T-helper 17 cell (primary cell): ENCODE results near the gene CD14. TPM values are rescaled to one million over a fixed set of nuclear protein-coding genes. Genes with fewer than 3 reads are reported as not detected.
"Not testable (repeated sequence)": the region's sequence is repeated elsewhere in the genome, so short reads cannot be mapped to it uniquely, and the experiment has no call there.

Experiments used
- ATAC-seq: fragments of 150-1000 bp; cut with Tn5 transposase; 2 replicates; pipeline ENCODE4 v1.10.0; 2021; ENCODE audit warnings: mild to moderate bottlenecking, moderate library complexity
- DNase-seq, 3 donors: peaks; one replicate each; pipeline versions ENCODE4 v3.0.0 to v3.0.0-alpha.2; 2020 to 2021
- H3K9me3 ChIP-seq: one replicate; pipeline ENCODE4 v1.7.0; 2013; ENCODE audit warnings: low read length, mild to moderate bottlenecking; ENCODE audit not compliant: control insufficient read depth, poor library complexity, severe bottlenecking
- H3K27ac Mint-ChIP-seq: one replicate; pipeline ENCODE4 v1.8.0; 2022; ENCODE audit warnings: mild to moderate bottlenecking, moderate library complexity, mixed read lengths
- H3K27me3 Mint-ChIP-seq: one replicate; pipeline ENCODE4 v1.8.0; 2022; ENCODE audit warnings: mixed read lengths
- H3K36me3 Mint-ChIP-seq: one replicate; pipeline ENCODE4 v1.8.0; 2022; ENCODE audit warnings: low read depth, mixed read lengths
- H3K4me1 Mint-ChIP-seq: one replicate; pipeline ENCODE4 v1.8.0; 2022; ENCODE audit warnings: mild to moderate bottlenecking, mixed read lengths
- H3K4me3 Mint-ChIP-seq: one replicate; pipeline ENCODE4 v1.8.0; 2022; ENCODE audit warnings: mild to moderate bottlenecking, moderate library complexity, mixed read lengths
- total RNA-seq, 4 donors: library from RNA in 2 of 4; stranded (reverse) in 2 of 4; gene quantifications; one replicate each; pipeline ENCODE4 v1.2.3 and lab custom pipeline; 2022 to 2026

The CD14 gene
- 1 to 10 TPM; 1.4 to 9.2 TPM for total RNA-seq
- 0.38 to 0.58 reads per million in 2 donors for total RNA-seq (lab: John Stamatoyannopoulos, UW)

GRCh38 chr5:140633021-140633471 is at the start of gene CD14:
Gene CD14 (minus strand): TSS chr5:140633175. CDS start chr5:140633071, 104 bp downstream.
- no peaks in the 10 kb centered on the region for H3K9me3 ChIP-seq
- Mint-ChIP-seq H3K4me3 (peak within 1 kb of the TSS; percentile 92), H3K36me3 (peaks cover 3% of the 10 kb centered on the region), H3K27me3 (peaks cover 10% of the 10 kb centered on the region), H3K27ac (peak within 1 kb of the TSS; percentile 86), H3K4me1 (peaks cover 28% of the 10 kb centered on the region)
- ATAC-seq: peak; percentile 15
- DNase-seq: no peak

- ATAC-seq (no peak), DNase-seq (no peak)
- H3K9me3 ChIP-seq: no peaks in the 10 kb centered on the region
- Mint-ChIP-seq H3K27me3 (no peaks in the 10 kb centered on the region), H3K27ac (no peak overlapping the region), H3K36me3 (peaks cover 7% of the 10 kb centered on the region), H3K4me3 (no peak overlapping the region), H3K4me1 (no peaks in the 10 kb centered on the region)
Measured at GRCh38 chr5:140678993-140679392, 46.0 kb upstream of the CD14 start.

GRCh38 chr5:140677947-140678346 is 45.0 kb upstream of the CD14 start:
- ATAC-seq (no peak), DNase-seq (no peak)
- Mint-ChIP-seq H3K4me1 (no peaks in the 10 kb centered on the region), H3K27ac (peak overlapping the region; percentile 37), H3K36me3 (peaks cover 7% of the 10 kb centered on the region), H3K4me3 (no peak overlapping the region), H3K27me3 (no peaks in the 10 kb centered on the region)
- no peaks in the 10 kb centered on the region for H3K9me3 ChIP-seq

DNA sequence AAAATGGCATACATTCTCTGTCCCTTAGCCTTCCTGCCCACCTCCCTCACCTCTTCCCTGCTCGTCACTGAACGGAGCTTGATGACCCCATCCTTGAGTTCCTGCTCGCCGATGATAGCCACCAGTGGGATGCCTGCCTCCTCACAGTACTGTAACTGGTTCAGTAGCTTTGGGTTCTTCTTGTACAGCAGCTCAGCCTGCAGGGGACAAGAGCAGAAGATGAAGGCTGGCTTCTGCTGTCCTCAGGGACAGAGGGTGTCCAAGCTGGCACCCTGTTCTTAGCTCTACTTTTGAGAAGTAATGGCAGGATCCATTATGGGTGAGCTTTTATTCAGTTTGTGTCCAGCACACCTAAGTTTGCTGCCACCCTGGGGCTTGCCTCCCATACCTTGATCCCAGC is 41.7 kb upstream of the CD14 start:
- Mint-ChIP-seq H3K36me3 (peaks cover 2% of the 10 kb centered on the region), H3K4me1 (no peaks in the 10 kb centered on the region), H3K27ac (peak overlapping the region; percentile 3), H3K4me3 (no peak overlapping the region), H3K27me3 (no peaks in the 10 kb centered on the region)
- ATAC-seq: no peak
- no peak for DNase-seq
- no peaks in the 10 kb centered on the region for H3K9me3 ChIP-seq

- H3K27me3 Mint-ChIP-seq: no peaks in the 10 kb centered on the region
- ATAC-seq (no peak), DNase-seq (no peak)
- H3K4me1 Mint-ChIP-seq: no peaks in the 10 kb centered on the region
- H3K4me3 Mint-ChIP-seq: no peak overlapping the region
- no peaks in the 10 kb centered on the region for H3K9me3 ChIP-seq
- peaks cover 2% of the 10 kb centered on the region for H3K36me3 Mint-ChIP-seq
- peak overlapping the region; percentile 3 for H3K27ac Mint-ChIP-seq
Measured at GRCh38 chr5:140674211-140674610, 41.2 kb upstream of the CD14 start.

DNA sequence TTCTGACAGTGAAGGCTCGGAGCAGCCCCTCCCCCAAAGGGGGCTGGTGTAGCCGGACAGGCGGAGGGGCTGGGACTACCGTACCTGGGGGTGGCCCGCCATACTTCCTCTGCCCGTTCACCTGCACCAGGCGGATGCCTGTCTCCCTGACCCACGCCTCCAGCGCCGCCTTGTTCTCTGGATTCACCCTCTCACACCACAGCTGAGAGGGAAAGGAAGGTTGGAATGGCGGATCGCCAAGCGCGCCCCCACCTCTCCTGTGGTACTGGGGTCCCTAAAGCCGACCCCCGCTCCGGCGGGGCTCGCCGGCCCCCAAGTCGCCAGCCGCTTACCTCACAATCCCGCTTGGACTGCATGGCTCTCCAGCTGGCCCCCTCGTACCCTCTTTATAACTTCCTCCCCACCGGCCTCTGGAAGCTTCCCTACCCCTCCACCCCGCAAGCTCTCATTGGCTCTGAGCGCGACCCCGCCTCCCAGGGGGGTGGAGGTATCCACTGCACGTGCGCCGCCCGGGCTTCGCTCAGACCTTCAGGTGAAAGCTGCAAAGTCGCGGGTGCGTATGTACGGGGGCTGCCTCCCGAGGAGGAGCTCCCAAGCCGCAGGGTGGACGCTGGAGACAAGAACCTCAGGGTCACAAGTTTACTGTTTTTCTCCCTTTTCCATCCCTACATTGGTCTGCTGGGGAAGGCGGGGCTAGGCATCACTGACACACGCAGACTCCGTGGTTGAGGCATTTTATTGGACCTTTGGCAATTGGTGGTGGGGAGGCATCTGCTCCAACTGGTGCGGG is 40.4 kb upstream of the CD14 start, which contains the start of gene DND1:
Gene DND1, minus strand, starts transcription at position 390 of the 790 bp plus-strand sequence. Its CDS starts 34 bp downstream, at position 356.
- H3K27me3 Mint-ChIP-seq: no peaks in the 10 kb centered on the region
- no peak within 1 kb of the TSS for H3K4me3 Mint-ChIP-seq
- H3K4me1 Mint-ChIP-seq: no peaks in the 10 kb centered on the region
- no peaks in the 10 kb centered on the region for H3K9me3 ChIP-seq
- ATAC-seq (no peak), DNase-seq (no peak)
- H3K27ac Mint-ChIP-seq: peak within 1 kb of the TSS; percentile 3
- H3K36me3 Mint-ChIP-seq: peaks cover 2% of the 10 kb centered on the region

DNA sequence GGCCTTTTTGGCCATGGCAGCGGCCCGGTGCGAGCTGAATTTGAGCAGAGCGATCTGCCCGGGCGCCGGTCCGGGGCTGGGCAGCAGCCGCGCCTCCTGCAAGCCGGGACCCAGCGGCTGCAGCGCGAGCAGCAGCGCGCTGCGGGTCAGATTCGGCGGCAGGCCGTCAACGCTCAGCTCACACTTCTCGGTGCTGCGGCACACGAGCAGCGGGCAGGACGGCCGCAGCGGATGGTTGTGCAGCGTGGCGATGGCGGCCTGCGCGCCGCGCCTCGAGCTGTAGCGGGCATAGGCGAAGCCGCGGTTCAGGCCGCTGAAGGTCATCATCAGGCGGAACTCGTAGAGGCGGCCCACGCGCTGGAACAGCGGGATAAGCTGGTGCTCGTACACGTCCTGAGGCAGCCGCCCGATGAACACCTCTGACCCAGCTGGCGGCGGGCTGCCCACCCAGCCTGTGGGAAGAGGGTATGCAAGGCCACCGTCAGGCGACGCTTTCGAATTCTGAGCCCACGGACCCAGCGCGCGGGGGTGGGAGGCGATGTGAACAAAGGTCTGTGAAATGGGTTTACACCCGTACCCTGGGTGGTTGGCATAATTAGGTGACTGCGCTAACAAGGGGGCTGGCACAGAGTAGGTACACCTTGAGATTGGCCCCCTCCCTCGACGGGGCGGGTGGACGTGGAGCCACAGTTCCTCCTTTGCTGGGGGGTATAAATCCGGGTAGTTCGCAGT is 39.6 kb upstream of the CD14 start:
- ATAC-seq (no peak), DNase-seq (no peak)
- Mint-ChIP-seq H3K4me1 (peaks cover 6% of the 10 kb centered on the region), H3K27ac (no peak overlapping the region), H3K4me3 (no peak overlapping the region), H3K27me3 (no peaks in the 10 kb centered on the region), H3K36me3 (peaks cover 2% of the 10 kb centered on the region)
- H3K9me3 ChIP-seq: no peaks in the 10 kb centered on the region

DNA sequence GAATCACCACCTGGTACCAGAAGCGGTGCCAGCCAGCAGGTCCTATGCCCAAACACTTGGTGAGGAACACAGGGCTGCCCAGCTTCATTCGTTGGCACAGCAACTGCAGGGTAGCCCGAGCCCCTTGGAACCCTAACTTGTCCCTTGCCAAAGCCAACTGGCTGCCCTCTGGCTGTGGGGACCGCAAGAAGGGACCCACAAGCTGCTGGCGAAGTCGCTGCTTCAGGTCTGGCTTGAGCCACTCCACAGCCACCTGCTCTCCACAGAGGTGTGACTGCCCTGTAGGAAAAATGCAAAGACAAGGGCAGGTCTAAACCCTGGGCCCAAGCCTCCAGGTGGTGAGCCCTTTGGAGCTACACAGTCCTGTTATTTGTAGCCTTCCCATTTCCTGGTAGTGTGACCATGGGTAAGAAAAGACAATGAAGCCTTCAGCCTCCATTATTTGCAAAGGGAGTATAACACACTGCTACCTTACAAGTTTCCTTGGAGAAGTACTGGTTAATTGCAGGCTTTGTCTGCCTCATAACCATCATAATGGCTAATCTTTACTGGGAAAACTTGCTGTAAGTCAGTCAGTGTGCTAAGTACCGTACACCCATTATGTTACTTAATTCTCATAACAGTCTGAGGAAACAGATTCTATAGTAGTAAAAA is 38.6 kb upstream of the CD14 start:
- H3K27me3 Mint-ChIP-seq: no peaks in the 10 kb centered on the region
- peaks cover 2% of the 10 kb centered on the region for H3K36me3 Mint-ChIP-seq
- peaks cover 14% of the 10 kb centered on the region for H3K4me1 Mint-ChIP-seq
- H3K9me3 ChIP-seq: no peaks in the 10 kb centered on the region
- no peak for DNase-seq
- H3K4me3 Mint-ChIP-seq: no peak overlapping the region
- H3K27ac Mint-ChIP-seq: no peak overlapping the region
- no peak for ATAC-seq

GRCh38 chr5:140671035-140671434 is 38.1 kb upstream of the CD14 start:
- not testable (repeated sequence) for ATAC-seq, DNase-seq, H3K27me3 Mint-ChIP-seq, H3K4me3 Mint-ChIP-seq, H3K36me3 Mint-ChIP-seq, H3K27ac Mint-ChIP-seq, H3K9me3 ChIP-seq
- H3K4me1 Mint-ChIP-seq: peaks cover 18% of the 10 kb centered on the region

GRCh38 chr5:140664359-140665119 is 31.6 kb upstream of the CD14 start, which contains the start of gene WDR55:
Gene WDR55 (plus strand): TSS chr5:140664904. CDS start chr5:140664913, 9 bp downstream.
- H3K9me3 ChIP-seq: no peaks in the 10 kb centered on the region
- DNase-seq (peak; percentile 91 to 96 (median 94)), ATAC-seq (peak; percentile 93)
- H3K36me3 Mint-ChIP-seq: peaks cover 10% of the 10 kb centered on the region
- no peaks in the 10 kb centered on the region for H3K27me3 Mint-ChIP-seq
- H3K4me1 Mint-ChIP-seq: peaks cover 27% of the 10 kb centered on the region
- H3K27ac Mint-ChIP-seq: peak within 1 kb of the TSS; percentile 96
- peak within 1 kb of the TSS; percentile 99 for H3K4me3 Mint-ChIP-seq

- H3K4me3 Mint-ChIP-seq: peak overlapping the region; percentile 99
- H3K36me3 Mint-ChIP-seq: peaks cover 10% of the 10 kb centered on the region
- no peaks in the 10 kb centered on the region for H3K27me3 Mint-ChIP-seq
- DNase-seq (no peak), ATAC-seq (no peak)
- H3K9me3 ChIP-seq: no peaks in the 10 kb centered on the region
- peak overlapping the region; percentile 96 for H3K27ac Mint-ChIP-seq
- peaks cover 27% of the 10 kb centered on the region for H3K4me1 Mint-ChIP-seq
Measured at GRCh38 chr5:140664030-140664358, 31.0 kb upstream of the CD14 start.

DNA sequence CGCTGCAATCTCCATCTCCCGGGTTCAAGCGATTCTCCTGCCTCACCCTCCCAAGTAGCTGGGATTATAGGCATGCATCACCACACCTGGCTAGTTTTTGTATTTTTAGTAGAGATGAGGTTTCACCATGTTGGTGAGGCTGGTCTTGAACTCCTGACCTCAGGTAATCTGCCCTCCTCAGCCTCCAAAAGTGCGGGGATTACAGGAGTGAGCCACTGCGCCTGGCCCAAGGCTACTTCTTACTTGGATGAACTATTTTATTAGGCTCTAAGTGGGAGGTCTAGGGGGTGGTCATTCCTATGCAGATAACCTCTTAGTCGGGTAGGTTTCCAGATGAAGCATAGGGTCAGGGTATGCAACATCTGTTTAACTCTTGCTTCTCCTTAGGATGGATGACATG is 27.4 kb upstream of the CD14 start:
- H3K27me3 Mint-ChIP-seq, H3K4me3 Mint-ChIP-seq, ATAC-seq, DNase-seq, H3K9me3 ChIP-seq: not testable (repeated sequence)
- H3K36me3 Mint-ChIP-seq: peaks cover 15% of the 10 kb centered on the region
- H3K4me1 Mint-ChIP-seq: peaks cover 15% of the 10 kb centered on the region
- peak overlapping the region; percentile 3 for H3K27ac Mint-ChIP-seq
